Measurements from ENCODE around the gene CHRNA9. TPM values are rescaled to one million over a fixed set of nuclear protein-coding genes. Genes with fewer than 3 reads are reported as not detected.

CHRNA9 gene
- total RNA-seq, 2 experiments from 2014 or later = not detected

GRCh38 chr4:40316333-40316781 lies 18.8 kb upstream of the CHRNA9 start:
- ChIA-PET CTCF (ENCODE audit: unreplicated experiment) (interaction anchor here (0.6 to 1.6 kb wide), 8 partner anchors 9 to 906 kb away, joined by 3 to 8 read pairs (median 4); no protein-coding TSS in a partner anchor), POLR2A (interaction anchor here (0.6 to 2.1 kb wide), 17 partner anchors 9 to 858 kb away, joined by 3 to 15 read pairs (median 3); no protein-coding TSS in a partner anchor)
- peak overlapping the region; percentile 46 for H3K4me3 ChIP-seq (ENCODE audit: low read depth, low read length, poor library complexity, severe bottlenecking)
- no peaks in the 10 kb centered on the region for H3K36me3 ChIP-seq (ENCODE audit: insufficient read depth, low read length)
- no peaks in the 10 kb centered on the region for H3K79me2 ChIP-seq (ENCODE audit: insufficient read depth, low read depth, low read length)
- peak overlapping the region; percentile 96; the same call in 1 of the 2 replicates for H2AFZ ChIP-seq (ENCODE audit: low read length)
- peak overlapping the region; percentile 68 for H3K4me2 ChIP-seq (ENCODE audit: low read length)
- peak; percentile 24 for DNase-seq (ENCODE audit: low spot score)
- TF ChIP-seq EZH2phosphoT487 (IDR thresholded peaks at IDR 0.05; ENCODE audit: borderline replicate concordance, low read depth, low read length) (no peak), CTCF (conservative IDR thresholded peaks at IDR 0.05; ENCODE audit: low read length) (no peak)
- no TSS peak for BruUV-seq (replicated peaks)
- H4K20me1 ChIP-seq (ENCODE audit: insufficient read depth, low read length) = no peaks in the 10 kb centered on the region
- no peaks in the 10 kb centered on the region for H3K9me2 ChIP-seq (ENCODE audit: insufficient read depth, low read length)
- no peaks in the 10 kb centered on the region for H3K9me3 ChIP-seq (ENCODE audit: low read length)
- H3K4me1 ChIP-seq (ENCODE audit: insufficient read depth, low read length, poor library complexity, severe bottlenecking) = peaks cover 16% of the 10 kb centered on the region
- peak overlapping the region; percentile 41 for H3K27ac ChIP-seq (ENCODE audit: low read depth, low read length, poor library complexity, severe bottlenecking)
- intact Hi-C loops (cut with micrococcal nuclease; ENCODE audit: unreplicated experiment) = loop anchor here (2.0 kb wide), 2 partner anchors 166 to 260 kb away; partner anchors contain the start of gene N4BP2

- peak; percentile 86 for DNase-seq (ENCODE audit: low spot score)
- peaks cover 16% of the 10 kb centered on the region for H3K4me1 ChIP-seq (ENCODE audit: insufficient read depth, low read length, poor library complexity, severe bottlenecking)
- CTCF ChIA-PET (ENCODE audit: unreplicated experiment) = interaction anchor here (0.6 to 1.6 kb wide), 10 partner anchors 8 to 339 kb away, joined by 3 to 8 read pairs (median 3); no protein-coding TSS in a partner anchor
- H3K9me3 ChIP-seq (ENCODE audit: low read length) = no peaks in the 10 kb centered on the region
- peak overlapping the region; percentile 41 for H3K27ac ChIP-seq (ENCODE audit: low read depth, low read length, poor library complexity, severe bottlenecking)
- intact Hi-C loops (cut with micrococcal nuclease; ENCODE audit: unreplicated experiment) = loop anchor here (2.0 kb wide), 2 partner anchors 166 to 260 kb away; partner anchors contain the start of gene N4BP2
- no peaks in the 10 kb centered on the region for H3K9me2 ChIP-seq (ENCODE audit: insufficient read depth, low read length)
- BruUV-seq (replicated peaks) = no TSS peak
- H3K79me2 ChIP-seq (ENCODE audit: insufficient read depth, low read depth, low read length) = no peaks in the 10 kb centered on the region
- H2AFZ ChIP-seq (ENCODE audit: low read length) = peak overlapping the region; percentile 96
- H4K20me1 ChIP-seq (ENCODE audit: insufficient read depth, low read length) = no peaks in the 10 kb centered on the region
- TF ChIP-seq EZH2phosphoT487 (IDR thresholded peaks at IDR 0.05; ENCODE audit: borderline replicate concordance, low read depth, low read length) = no peak
- TF ChIP-seq CTCF (conservative IDR thresholded peaks at IDR 0.05; ENCODE audit: low read length) = peak; percentile 90
- POLR2A ChIA-PET = interaction anchor here (0.5 to 2.1 kb wide), 19 partner anchors 8 to 339 kb away, joined by 3 to 15 read pairs (median 3); no protein-coding TSS in a partner anchor
- peak overlapping the region; percentile 68 for H3K4me2 ChIP-seq (ENCODE audit: low read length)
- H3K36me3 ChIP-seq (ENCODE audit: insufficient read depth, low read length) = no peaks in the 10 kb centered on the region
- peak overlapping the region; percentile 46 for H3K4me3 ChIP-seq (ENCODE audit: low read depth, low read length, poor library complexity, severe bottlenecking)
Observed at GRCh38 chr4:40316782-40317635, 18.1 kb upstream of the CHRNA9 start.
